ENCODE data around the gene TBC1D2. TPM values are rescaled to one million over a fixed set of nuclear protein-coding genes. Genes with fewer than 3 reads are reported as not detected.

TBC1D2 gene
- total and polyA plus RNA-seq, 2 donors (not counting 3 experiments of a cell fraction or from before 2014, with no cell fraction given): 3.4 to 4.5 TPM

Small RNAs within 50 kb of the gene (microRNA-seq; reads per million reads assigned to microRNA genes)
- gene MIR6854 (ENCODE audit: borderline number of aligned reads, borderline replicate concordance): not detected

Small RNAs within 50 kb of the gene (small RNA-seq; reads per million reads assigned to genes)
- not detected for gene MIR6854 (ENCODE audit: insufficient read depth, insufficient read length, low read depth, low replicate concordance)

Other genes with a start within 250 kb of the TBC1D2 start
- 72.5 and 85.1 TPM in 2 replicates for gene NANS, start 198.9 kb downstream of the TBC1D2 start, total RNA-seq
- gene NANS, start 198.9 kb downstream of the TBC1D2 start, polyA plus RNA-seq: 95.3 and 108 TPM in 2 replicates
- gene TRIM14, start 136.4 kb downstream of the TBC1D2 start, total RNA-seq: 7.1 and 10.7 TPM in 2 replicates
- 4.8 and 4.9 TPM in 2 replicates for gene TRIM14, start 136.4 kb downstream of the TBC1D2 start, polyA plus RNA-seq
- gene CORO2A, start 63.0 kb downstream of the TBC1D2 start, total RNA-seq: 0.30 and 0.53 TPM in 2 replicates
- gene CORO2A, start 63.0 kb downstream of the TBC1D2 start, polyA plus RNA-seq: 0.29 and 0.35 TPM in 2 replicates

All from endothelial cell of umbilical vein (primary cell).